NCI-H2196 (cell line): ENCODE measurements around the gene EGFLAM.
A peak's percentile ranks its signal among the peaks of the same experiment; 100 is the strongest.
"Not testable (repeated sequence)": the region's sequence is repeated elsewhere in the genome, so short reads cannot be mapped to it uniquely, and the experiment has no call there.

Experiments
- DNase-seq: peaks from one replicate; lab custom pipeline; 2025; ENCODE audit not compliant: unreplicated experiment; lab: John Stamatoyannopoulos, UW

The EGFLAM gene

DNA sequence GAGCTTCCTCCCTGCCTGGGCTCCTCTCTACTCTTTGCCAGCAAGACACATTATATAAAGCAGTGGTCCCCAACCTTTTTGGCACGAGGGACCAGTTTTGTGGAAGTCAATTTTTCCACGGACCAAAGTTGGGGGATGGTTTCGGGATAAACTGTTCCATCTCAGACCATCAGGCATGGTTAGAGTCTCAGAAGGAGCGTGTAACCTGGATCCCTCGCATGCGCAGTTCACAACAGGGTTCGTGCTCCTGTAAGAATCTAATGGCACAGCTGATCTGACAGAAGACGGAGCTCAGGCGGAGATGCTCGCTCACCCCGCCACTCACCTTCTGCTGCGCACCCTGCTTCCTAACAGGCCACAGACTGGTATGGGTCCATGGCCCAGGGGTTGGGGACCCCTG is 155.3 kb downstream of the EGFLAM start:
- no peak for DNase-seq

- DNase-seq: no peak
Observed at GRCh38 chr5:38414348-38414747, 156.0 kb downstream of the EGFLAM start.

DNA sequence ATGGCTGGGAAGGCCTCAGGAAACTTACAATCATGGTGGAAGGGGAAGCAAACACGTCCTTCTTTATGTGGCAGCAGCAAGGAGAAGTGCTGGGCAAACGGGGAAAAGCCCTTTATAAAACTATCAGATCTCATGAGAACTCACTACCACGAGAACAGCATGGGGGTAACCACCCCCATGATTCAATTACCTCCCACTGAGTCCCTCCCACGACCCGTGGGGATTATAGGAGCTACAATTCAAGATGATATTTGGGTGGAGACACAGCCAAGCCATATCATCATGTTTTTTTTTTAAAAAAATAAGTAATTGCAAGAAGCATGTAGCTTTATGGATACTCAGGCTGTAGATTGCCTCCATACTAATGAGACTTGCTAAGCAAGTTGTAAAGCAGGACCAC is 157.4 kb downstream of the EGFLAM start:
- not testable (repeated sequence) for DNase-seq

DNA sequence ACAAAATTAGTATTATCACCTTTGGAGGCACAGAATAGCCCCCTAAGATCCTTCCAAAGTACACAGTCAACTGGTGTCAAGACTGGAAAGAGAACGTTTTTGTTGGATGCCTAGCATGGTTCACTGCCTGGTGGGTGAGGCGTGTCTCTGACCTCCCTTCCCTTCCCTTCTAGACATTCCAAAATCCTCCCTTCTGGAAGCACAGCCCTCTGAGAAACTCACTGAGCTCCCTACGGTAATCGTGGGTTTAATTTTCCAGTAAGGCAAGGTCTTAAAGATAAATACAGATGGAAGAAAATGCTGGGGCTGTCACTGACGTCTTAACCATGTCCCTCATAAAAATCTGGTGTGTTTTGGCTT is 159.3 kb downstream of the EGFLAM start:
- DNase-seq: no peak

DNA sequence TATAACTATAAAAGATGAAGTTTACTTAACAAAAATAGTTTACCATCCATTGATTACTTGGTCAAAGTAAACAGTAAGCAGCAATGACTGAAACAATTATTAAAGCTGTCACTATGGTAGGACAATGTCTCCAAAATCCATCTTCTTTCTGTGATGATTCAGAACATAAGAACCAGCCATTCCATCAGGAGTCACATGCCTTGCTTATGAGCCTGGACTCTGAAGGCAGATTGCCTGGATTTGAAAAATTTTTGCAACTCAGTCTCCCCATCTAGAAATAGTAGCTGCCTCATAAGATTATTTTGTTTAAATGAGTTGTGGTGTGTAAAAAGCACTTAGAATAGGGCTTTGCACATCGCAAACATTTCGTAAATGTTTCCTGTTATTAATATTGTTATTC is 161.9 kb downstream of the EGFLAM start:
- DNase-seq: no peak

DNA sequence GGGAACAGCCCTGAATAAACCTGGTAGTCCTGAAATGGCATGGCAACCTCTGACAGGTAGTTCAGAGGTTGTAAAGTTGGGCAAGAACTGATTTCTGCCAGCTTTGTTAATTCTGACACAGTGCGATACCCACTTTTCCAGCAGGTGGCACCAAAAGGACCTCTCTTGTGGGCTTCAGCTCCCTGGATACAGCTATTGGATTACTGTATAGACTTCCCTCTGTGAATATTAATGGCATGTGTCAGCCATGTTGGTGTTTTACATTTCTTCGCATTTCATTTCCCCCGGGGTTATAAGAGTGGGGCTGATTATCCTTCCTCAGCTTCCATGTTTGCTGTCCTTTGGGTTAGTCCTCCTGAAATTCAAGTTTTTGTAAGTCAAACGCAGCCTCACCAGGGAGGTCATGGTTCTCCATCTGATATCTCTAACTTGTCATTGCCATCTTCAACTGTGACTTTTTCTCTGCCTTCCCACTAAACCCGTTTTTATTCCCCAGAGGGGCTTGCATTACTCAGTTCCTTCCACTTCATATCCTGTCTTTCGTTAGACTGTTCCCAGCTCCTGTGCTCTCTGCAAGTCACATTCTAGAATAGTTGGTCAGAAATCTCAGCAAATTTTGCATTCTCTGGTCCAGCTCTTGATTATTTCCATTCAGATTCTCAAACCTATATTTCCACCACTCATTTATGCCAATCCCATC is 162.5 kb downstream of the EGFLAM start:
- DNase-seq: peak; percentile 84

- DNase-seq: no peak
Observed at GRCh38 chr5:38422622-38423021, 164.3 kb downstream of the EGFLAM start.

DNA sequence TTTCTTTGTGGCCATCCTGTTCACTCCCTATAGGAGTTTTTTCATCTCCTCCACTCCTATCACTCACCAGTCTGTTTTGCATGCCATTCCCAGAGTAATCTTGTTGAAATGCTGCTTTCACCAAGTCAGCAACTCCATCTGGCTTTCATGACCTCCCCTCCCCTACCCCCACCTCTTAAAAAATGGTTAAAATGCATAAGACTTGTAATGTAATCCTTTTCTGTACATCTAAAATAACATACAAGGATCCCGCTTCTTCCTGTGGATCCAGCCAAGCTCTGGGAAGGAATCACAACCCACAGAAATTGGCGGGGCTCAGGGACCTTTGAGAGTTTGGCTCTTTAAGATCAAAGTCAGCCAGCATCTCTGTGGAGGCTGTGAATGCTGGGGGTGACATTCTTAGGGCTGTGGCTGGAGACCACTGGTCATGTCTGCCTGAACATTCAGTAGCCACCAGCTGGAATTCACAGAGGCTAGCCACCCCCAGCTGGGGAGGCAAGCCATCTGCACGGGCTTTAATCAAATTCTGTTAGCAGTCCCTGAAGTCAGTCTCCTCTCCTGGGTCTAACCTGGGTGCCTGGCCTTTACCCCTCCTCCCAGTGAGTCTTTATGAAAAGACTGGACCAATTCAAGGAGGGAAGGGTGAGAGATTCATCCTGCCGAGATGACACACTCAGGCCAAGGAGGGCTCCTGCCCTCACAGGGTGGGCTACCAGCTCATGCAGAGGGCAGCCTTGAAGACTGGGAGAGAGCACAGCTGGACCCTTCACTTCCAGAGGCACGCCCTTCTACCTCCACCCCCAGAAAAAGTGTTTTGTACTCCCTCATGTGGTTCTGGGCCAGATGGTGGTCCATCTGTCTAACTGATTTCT is 165.2 kb downstream of the EGFLAM start:
- DNase-seq: no peak

GRCh38 chr5:38424148-38425060 is 166.0 kb downstream of the EGFLAM start:
- DNase-seq: no peak

GRCh38 chr5:38426490-38426889 is 168.1 kb downstream of the EGFLAM start:
- DNase-seq: no peak

DNA sequence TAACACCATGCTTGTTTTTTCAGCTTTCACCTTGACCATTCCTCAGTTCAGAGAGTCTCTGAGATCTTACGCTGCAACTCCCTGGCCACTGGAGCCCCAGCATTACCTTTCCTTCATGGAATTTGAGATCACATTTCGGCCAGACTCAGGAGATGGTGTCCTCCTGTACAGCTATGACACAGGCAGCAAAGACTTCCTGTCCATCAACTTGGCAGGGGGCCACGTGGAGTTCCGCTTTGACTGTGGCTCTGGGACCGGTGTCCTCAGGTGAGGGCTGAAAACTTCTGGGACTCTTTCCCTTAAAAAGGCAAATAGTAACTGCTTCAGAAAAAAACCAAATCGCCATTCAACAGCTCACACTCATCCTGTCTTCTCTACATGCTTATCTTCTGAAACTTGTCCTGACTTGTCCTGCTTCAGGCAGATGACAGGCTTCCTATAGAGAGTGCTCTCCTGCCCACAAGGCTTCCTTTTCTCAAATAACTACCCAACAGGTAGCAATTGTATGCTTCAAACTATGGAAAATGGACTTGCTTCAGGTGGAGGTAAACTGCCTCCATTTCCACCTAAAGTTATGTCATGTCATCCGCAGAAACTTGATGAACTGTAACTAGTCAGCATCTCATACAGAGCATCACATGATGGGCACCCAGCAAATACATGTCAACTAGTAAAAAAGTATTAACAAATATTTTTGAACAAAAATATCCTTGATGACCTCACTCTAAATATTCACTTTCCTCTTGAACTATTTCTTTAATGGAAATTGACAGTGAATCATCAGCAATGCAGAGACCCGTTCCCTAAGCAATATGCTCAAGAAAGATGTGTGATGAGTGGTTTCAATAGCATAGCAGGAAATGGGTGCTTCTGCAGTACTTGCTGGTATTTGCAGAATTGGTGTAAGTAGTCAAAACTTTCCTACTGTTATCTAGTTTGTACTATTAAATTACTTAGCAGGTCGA is 168.9 kb downstream of the EGFLAM start:
- DNase-seq: no peak

DNA sequence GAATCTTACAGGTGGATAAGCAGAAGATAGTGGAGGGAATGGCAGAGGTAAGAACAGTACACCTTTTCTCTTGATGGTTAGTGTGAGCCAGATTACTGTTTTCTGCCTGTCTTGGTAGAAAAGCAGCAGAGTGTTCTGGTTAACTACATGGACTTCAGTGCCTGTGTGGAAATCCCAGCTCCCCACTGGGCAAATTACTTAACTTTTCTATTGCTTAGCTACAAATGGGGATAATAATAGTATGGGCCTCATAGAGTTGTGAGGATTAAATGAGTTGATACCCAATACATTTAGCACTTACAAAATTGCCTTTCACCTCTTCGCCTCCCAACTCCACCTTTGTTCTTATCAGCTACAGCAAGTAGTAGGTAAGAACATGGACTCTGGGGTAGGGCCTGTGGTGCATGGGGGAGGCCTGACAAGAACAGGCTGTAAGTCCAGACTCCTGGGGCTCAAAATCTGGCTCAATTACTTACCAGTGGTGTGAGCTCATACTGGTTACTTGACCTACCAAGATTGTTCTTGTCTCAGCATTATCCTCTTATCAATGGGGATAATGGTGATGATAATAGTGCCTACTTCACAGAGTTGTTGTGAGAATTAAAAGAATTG is 173.0 kb downstream of the EGFLAM start:
- no peak for DNase-seq

GRCh38 chr5:38433160-38433861 is 175.0 kb downstream of the EGFLAM start:
- no peak for DNase-seq

DNA sequence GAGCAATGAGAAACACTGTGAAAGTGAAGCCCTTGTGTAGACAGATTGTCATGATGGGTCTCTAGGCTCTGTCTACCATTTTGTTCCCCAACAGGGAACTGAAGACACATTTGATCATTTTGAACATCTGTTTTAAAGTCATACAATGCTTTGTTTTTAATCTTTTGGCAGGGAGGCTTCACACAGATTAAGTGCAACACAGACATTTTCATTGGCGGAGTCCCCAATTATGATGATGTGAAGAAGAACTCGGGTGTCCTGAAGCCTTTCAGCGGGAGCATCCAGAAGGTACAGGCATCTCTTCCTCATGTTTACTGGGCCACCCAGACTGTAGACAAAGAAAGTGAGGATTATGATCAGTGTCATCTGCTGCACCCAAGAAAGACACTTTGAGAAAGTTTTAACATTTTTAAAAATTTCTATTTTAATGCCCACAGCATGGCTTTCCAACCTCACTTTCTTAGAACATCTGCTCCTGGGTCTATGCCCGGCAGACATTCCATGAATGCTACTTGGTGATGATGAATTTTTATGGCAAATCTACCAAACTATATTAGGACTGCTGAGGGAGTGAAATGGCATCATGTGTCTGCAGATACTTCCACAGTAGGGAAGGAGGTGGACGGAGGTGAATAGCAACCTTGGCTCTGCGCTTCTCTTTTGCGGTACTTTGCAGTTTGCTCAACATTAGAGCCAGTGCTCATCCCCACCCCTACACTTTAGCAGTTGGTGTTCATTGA is 176.8 kb downstream of the EGFLAM start:
- no peak for DNase-seq

DNA sequence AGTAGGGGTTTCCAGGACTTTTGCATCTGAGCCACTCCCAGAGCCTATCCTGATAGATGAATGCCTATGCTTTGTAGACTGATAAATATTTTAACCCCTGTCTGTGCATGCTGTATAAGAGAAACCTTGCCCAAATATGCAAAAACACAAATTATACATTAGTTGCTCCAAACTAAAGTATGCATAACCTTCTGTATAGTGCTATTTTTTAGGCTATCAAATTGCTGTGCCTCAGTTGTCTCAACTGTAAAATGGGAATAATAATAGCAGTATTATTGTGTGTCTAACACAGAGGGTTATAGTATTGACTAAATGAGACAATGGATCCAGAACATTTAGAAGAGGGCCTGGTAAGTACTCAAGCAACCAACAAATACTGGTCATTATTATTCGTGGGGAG is 180.4 kb downstream of the EGFLAM start:
- DNase-seq: no peak

GRCh38 chr5:38441453-38442246 is 183.3 kb downstream of the EGFLAM start:
- DNase-seq: peak; percentile 98

DNA sequence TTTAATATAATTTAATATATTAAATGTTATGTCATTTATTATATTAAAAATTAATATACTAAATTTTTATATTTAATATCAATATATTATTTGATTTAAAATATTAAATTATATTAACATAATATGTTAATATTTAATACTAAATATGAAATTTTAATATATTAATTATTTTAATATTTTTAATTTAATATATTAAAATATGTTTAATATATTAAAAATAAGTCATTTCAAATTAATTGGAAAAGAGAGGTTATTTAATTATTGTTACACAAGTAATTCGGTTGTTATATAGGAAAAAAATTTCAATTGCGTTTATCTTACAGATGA is 183.9 kb downstream of the EGFLAM start:
- DNase-seq: no peak

- DNase-seq: no peak
Observed at GRCh38 chr5:38443390-38443789, 185.0 kb downstream of the EGFLAM start.
